ENCODE measurements around the gene TSGA10.
"Not testable (repeated sequence)": the region's sequence is repeated elsewhere in the genome, so short reads cannot be mapped to it uniquely, and the experiment has no call there.

Gene TSGA10

DNA sequence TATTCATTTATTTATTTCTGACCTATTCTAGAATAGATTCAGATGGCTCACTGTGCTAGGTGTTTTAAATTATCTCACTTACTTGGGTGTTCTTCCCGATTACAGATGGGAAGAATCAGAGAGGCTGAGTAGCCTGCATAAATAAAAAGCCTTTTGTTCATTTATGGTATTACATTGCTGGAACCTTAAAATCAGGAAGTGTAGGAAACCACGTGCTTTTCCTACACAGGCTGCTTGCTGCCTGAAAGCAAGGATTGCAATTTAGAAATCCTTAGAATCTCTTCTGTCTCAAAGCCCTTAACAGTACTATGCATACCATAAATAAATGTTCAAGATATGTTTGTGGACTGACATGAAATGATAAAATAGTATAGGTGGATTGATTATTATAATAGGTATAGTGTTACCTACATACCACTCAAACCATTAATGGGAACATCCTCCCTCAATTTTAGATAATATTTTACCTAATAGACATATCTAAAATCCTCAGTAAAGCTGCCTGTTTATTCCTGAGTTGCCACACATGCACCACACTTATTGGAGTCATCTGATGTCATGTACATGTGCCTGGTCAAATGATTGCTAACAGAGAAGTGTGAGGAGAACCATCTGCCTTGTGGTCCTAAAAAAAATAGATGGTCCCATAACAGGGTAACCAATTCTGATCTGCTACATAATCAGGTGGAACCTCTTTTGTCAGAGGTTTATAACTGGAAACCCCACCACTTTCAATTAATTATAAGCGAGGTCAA is 86.7 kb downstream of the TSGA10 start:
- no peak for DNase-seq (ENCODE audit: low read depth)

DNA sequence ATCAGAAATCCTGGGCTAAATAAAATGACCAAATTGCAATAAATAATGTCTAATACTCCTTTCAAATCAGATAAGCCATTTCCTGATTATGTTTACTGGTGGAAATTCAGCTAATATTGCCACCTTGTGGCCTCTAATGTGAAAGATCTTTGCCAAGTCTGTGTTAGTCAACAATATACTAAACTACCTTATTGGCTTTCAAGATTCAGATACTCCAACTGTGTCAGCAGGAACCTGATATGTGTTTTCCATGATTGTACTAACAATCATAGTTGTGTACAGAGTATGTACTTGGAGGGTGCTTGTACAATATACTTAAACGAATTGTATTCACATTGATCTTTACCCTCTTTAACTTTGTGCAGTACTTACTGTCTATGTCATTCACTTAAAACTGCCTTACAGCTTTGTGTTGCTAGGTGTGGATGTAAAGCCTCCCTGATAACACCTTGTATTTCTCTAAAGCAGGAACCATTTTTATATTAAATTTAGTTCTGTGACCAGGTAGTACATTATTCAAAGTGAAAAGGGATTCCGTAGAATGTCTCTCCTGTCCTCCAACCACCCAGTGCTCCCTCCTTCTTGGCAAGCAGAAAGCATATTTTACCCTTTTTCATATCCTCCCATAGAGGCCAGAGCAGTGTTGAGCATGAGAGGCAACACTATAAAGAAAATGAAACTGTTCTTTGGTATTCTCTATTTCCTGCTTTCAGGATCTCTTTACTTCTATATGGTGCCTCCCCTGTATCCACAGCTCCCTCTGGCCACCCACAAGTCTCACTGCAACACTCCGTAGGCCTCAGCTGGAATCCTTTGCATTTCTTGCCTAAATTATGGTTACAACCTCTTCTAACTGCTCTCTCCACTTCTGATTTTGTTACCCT is 88.4 kb downstream of the TSGA10 start:
- DNase-seq (ENCODE audit: low read depth), result no peak

DNA sequence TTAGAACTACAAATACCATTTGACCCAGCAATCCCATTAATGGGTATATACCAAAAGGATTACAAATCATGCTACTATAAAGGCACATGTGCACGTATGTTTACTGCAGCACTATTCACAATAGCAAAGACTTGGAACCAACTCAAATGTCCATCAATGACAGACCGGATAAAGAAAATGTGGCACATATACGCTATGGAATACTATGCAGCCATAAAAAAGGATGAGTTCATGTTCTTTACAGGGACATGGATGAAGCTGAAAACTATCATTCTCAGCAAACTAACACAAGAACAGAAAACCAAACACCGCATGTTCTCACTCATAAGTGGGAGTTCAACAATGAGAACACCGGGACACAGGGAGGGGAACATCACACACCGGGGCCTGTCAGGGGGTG is 105.6 kb downstream of the TSGA10 start:
- not testable (repeated sequence) for DNase-seq (ENCODE audit: low read depth)

DNA sequence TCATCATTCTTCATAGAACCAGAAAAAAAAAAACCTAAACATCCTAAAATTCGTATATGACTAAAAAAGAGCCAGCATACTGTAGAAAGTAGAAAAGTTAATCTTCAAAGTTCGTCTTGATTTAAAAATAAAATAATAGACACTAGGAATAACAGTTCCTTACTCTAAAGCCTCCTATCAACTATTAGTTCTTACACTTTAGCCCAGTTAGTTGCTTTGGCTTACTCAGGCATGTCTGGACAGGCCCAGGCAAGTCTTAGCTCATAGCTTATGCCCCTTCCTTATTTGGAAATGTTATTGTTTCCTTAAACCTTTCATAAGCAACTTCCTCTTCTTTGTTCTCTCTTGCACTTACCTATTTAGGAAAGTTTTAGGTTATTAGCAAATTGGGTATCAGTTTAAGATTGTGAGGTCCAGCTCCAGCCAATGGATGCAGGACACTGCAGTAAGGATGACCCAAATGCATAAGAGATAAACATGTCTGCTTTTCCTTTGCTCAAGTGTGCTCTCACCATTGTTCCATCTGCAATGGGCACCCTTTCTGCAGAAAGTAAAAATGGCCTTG is 113.9 kb downstream of the TSGA10 start:
- not testable (repeated sequence) for DNase-seq (ENCODE audit: low read depth)

DNA sequence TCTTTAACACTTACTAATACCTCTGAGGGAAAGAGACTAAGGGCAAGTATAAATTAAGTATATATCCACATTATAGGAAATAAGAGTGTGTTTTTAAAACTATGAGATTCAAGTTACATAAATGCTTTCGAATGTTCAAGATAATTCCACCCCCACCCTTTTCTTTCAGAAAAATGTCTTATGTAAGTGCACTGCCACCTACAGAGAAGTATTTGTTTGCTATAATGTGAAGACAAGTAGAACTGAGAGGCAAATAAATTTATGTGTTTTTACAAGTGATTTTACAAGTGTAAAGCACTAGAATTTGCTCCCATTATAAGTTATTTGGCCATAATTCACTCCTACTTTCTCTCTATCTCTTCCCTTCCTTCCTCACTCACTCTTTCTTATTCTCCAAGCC is 118.8 kb downstream of the TSGA10 start:
- DNase-seq (ENCODE audit: low read depth), result no peak

DNA sequence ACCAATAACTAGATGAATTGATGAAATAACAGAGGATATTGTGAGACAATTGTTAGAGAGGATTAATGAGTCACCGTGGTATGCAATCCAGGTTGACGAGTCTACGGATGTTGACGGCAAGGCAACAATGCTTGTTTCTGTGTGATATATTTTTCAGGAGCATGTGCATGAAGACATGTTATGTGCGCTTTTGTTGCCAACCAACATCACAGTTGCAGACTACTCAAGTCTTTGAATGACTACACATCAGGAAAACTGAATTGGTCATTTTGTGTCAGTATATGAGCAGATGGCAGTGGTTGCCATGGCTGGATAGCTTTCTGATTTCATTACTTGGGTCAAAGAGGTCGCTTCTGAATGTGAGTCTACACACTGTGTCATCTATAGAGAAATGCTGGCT is 122.0 kb downstream of the TSGA10 start:
- no peak for DNase-seq (ENCODE audit: low read depth)

DNA sequence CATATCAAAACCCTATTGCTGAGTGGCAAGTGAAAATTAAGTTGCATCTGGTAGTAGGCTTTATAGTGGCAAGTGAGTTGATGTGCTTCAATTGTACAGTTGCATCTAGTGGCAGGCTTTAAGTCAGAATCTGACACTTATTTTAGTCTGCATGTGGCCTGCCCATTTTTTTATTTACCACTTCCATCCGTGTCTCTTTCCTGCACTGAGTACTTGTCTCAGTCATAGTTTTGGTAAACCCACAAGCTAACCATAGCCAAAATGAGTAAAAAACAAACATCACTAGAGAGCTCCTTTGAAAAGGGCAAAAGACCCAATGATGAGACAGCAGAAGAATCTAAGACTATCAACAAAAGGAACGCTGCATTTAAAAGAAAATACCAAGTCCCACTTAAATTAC is 122.7 kb downstream of the TSGA10 start:
- no peak for DNase-seq (ENCODE audit: low read depth)

DNA sequence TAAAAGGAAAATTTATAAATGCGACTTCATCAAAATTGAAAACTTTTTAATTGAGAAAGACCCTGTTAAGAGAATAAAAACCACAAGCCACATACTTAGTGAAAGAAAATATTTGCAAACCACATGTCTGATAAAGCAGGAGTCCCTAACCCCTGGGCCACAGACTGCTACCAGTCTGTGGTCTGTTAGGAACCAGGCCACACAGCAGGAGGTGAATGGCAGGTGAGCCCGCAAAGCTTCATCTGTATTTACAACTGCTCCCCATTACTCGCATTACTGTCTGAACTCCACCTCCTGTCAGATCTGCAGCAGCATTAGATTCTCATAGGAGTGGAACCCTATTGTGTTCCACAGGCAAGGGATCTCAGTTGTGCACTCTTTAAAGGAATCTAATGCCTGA is 123.3 kb downstream of the TSGA10 start:
- DNase-seq (ENCODE audit: low read depth), result no peak

DNA sequence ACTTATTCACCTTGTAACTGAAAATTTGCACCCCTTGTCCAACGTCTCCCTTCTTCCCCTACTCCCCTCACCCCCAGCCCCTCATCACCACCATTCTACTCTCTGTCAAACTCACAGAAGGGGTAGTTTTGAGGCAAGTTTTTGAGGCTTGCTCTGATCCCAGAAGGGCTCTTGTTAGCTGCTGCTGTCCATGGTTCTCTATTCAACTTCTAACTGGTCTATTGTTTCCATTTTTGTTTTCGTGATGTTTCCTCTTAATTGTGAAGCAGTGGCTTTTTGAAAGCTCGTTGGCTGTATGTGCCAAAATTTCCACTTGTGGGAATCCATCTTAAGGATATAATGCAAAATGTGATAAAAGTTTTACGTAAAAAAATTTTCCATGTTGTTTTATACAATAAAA is 126.2 kb downstream of the TSGA10 start:
- DNase-seq (ENCODE audit: low read depth), result no peak

DNA sequence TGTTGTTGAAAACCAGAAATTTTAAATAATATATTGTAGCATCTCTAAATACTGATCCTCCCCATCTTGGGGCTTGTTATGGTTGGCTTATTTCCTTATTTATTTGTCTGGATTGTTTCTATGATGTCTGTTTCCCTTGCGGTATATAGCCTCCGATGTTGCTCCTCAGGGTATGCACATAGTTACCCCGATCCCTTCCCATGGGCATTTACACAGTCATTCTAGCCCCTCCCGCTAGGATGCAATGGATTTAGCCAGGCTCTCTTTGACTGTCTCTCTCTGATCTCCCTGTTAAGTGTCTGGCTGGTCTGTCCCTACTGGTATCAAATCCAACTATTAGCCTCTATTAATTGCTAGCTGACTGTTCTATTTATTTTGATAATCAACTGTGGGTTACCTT is 126.9 kb downstream of the TSGA10 start:
- no peak for DNase-seq (ENCODE audit: low read depth)

DNA sequence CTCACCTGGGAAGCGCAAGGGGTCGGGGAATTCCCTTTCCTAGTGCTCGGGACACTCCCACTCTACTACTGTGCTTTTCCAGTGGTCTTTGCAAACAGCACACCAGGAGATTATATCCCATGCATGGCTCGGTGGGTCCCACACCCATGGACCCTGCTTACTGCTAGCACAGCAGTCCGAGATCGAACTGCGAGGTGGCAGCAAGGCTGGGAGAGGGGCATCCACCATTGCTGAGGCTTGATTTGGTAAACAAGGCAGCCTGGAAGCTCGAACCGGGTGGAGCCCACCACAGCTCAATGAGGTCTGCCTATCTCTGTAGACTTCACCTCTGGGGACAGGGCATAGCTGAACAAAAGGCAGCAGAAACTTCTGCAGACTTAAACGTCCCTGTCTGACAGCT is 154.0 kb downstream of the TSGA10 start:
- no peak for DNase-seq (ENCODE audit: low read depth)

DNA sequence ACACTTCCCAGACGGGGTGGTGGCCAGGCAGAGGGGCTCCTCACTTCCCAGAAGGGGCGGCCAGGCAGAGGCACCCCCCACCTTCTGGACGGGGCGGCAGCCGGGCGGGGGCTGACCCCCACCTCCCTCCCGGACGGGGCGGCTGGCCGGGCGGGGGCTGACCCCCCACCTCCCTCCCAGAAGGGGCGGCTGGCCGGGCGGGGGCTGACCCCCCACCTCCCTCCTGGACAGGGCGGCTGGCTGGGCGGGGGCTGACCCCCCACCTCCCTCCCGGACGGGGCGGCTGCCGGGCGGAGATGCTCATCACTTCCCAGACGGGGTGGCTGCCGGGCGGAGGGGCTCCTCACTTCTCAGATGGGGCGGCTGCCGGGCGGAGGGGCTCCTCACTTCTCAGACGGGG is 166.0 kb downstream of the TSGA10 start:
- DNase-seq (ENCODE audit: low read depth), result not testable (repeated sequence)

DNA sequence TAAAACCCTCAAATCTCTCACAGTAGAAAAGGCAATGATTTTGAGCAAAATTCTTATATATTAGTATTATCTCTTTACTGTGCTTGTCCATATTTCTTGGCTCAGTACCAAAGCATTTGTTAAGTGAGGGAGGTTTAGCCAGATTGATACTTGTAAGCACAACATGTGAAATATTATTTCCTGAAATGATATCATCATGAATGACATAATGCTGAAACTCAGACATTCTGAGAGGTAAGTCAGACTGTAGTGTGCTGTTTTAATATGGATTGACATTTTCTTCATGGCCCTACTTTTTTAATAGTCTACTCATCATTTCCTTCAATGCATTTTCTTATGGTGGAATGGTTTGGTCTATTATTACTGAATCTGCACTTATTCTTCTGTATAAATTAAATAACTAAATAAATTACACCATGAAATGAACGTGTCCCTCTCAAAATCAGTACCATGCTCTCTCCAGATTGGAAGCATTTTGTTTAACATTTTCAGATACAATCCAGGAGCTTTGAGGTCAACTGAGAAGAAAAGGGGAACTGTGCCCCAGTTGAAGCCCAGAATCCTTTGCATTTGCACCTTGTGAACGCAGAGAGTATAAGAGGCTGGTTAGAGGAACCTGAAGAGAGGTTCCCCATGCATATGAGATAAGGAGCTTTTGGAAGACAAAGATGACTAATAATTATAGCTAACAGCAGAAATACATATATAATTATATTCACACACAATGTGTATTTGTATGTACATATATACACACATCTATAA is 168.7 kb downstream of the TSGA10 start:
- DNase-seq (ENCODE audit: low read depth), result no peak

DNA sequence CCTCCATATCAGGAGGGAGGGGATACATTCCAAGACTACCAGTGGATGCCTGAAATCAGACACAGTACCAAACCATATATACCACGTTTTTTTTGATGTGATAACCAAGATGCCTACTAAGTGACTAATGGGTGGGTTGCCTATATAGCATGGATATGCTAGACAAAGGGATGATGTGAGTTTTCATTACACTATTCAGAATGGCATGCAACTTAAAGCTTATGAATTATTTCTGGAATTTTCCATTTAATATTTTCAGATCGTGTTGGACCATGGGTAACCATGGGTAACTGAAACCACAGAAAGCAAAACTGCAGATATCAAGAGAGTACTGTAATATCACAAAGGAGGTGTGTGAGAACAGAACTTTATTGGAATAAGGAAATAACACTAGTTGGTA is 179.1 kb downstream of the TSGA10 start:
- no peak for DNase-seq (ENCODE audit: low read depth)

DNA sequence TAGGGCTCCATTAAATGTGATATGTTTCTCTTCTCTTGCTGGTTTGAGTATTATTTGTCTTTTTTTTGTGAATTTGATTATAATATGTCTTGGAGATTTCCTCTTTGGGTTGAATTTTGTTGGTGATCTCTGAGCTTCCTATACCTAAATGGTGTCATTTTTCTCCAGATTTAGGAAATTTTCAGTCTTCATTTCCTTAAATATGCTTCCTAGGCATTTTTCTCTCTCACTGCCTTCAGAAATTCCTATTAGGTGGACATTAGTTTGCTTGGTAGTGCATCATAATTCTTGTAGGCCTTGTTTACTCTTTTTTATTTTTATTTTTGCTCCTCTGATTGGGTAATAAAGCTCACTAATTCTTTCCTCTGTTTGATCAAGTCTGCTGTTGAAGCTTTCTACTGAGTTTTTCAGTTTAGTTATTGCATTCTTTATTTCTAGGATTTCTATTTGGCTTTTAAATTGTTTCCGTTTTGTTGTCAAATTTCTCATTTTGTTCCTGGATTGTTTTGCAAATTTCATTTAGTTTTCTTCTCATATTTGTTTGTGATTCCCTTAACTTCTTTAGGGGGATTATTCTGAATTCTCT is 182.1 kb downstream of the TSGA10 start:
- no peak for DNase-seq (ENCODE audit: low read depth)

DNA sequence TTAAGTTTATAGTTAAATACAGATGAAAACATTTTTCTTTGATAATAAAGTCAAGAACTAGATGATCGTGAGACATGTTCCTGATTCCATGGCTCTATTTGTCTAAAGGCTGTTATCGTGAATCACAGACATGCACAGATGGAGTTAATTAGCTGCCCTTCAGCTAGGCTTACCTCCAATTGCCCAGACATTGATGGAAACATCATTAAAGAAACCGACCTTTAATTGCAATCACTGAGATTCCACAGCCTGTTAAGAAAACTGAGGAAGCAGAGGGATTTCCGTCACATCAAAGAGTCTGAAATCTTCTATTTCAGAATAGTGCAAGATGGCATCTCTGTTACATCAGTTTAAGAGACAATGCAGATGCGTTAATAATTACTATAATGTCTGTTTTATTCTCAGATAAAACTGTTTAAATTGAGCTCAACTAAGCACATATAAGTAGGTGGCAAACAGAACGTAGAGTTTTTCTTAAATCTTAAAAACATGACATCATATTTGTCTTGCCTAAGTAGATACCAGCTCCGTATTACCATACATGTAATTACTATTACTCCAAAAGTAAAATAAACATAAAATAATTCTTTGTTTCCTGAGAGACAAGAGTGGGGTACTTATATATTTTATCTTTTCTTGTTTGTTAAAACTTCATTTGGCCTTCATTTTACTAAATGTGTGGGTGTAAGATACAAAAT is 194.8 kb downstream of the TSGA10 start:
- no peak for DNase-seq (ENCODE audit: low read depth)

DNA sequence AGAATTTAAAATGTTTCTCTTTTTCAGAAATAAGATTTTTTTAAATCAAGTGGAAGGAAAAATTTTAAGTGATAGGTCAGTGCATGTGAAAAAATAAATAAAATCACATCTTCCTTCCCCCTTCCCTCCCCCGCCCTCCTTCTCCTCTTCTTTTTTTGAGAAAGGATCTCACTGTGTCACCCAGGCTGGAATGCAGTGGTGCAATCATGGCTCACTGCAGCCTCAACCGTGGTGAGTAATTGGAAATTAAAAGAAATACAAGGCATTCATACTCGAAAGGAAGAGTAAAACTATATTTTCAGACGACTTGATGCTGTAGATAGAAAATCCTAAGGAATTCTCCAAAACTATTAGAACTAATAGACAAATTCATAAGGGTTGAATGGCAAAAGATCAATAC is 201.8 kb downstream of the TSGA10 start:
- DNase-seq (ENCODE audit: low read depth), result no peak

DNA sequence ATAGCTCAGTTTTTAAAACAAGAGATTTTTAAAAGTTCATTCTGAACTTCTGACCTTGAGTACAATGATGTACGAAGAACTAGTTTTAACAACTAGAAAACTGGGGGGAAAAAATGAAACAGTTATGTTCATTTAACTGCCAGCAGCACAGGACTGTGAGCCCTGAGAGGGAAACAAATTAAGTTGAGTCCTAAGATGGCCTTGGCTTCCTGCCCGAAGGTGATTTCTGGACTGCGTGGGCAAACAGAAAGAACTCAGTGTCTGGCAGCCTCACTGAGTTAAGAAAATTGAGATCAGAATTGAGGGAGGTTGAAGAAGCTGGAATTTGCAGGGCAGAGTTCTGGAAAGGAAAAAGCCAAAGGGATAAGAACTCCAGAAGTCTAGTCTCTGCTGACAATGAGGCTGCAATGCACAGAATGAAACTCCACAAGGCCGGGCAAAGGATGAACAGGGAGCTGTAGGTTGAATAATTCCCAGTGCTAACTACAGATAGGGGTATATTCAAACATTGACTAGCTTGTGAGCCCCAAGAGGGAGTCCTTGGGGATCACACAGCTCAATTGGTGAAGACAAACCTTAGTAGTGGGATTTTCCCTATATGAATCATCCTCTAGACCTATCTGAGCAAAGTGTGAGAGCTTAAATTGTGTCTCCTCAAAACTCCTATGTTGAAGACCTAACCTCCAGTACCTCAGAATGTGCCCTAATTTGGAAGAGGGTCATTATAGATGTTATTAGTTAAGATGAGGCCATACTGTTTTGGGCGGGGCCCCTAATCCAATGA is 205.6 kb downstream of the TSGA10 start:
- no peak for DNase-seq (ENCODE audit: low read depth)

DNA sequence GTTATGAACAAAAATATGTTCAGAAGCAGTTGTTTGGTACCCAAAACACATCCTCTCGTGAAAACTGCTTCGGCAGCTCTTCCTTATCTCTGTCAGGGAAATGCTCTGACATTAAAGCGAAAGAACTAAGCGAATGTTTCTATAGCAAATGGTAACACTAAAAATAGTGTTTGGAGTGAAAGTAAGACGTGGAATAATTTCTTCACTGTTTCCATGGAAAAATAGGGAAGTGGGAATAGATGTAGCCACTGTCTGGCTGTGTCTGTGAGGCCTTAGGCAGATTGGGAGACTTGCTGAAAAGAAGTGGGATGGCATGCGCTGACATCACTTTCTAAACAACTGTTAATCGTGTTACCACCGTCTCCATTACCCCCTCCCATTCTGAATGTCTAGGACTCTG is 207.2 kb downstream of the TSGA10 start:
- DNase-seq (ENCODE audit: low read depth), result no peak

Measured in activated T-helper 9 cell treated with anti-CD3 and anti-CD28 coated beads, Interleukin-2, amount 50 U/mL, for 16 hours (primary cell).